HL-60 (cell line): ENCODE results near the gene CD37.

Source experiments
- DNase-seq, 2 experiments: peaks; one replicate each; pipeline ENCODE4 v3.0.0-alpha.2; 2010 to 2020; ENCODE audit warnings: low read depth in 1 of 2, low spot score in 1 of 2
- H3K27ac ChIP-seq: fragments of 250-450 bp; sonication (Bioruptor Pico); replicated peaks from 2 replicates; pipeline ENCODE4 v1.5.1; 2020; ENCODE audit warnings: mild to moderate bottlenecking, moderate library complexity
- H3K27me3 ChIP-seq: fragments of 250-450 bp; sonication (Bioruptor Pico); 2 replicates; pipeline ENCODE4 v1.5.1; 2021; ENCODE audit warnings: mild to moderate bottlenecking, moderate library complexity; ENCODE audit not compliant: insufficient read depth, poor library complexity, severe bottlenecking
- H3K4me3 ChIP-seq: replicated peaks from 2 replicates; pipeline ENCODE4 v1.5.1; 2011; ENCODE audit warnings: mild to moderate bottlenecking, control low read depth, low read length; ENCODE audit not compliant: insufficient read depth
- GABPA ChIP-seq: IDR thresholded peaks from 2 replicates; pipeline ENCODE4 v1.6.1; 2012; ENCODE audit warnings: low read depth
- POLR2AphosphoS5 ChIP-seq: IDR thresholded peaks from 2 replicates; pipeline ENCODE4 v1.6.1; 2012; ENCODE audit warnings: low read depth
- SPI1 ChIP-seq: IDR thresholded peaks from 2 replicates; pipeline ENCODE4 v1.6.1; 2012; ENCODE audit warnings: low read depth, mild to moderate bottlenecking, borderline replicate concordance
- TF ChIP-seq, protein P1 (sequence below): IDR thresholded peaks from 2 replicates; pipeline ENCODE4 v1.6.1; 2012; ENCODE audit warnings: low read depth; ENCODE audit not compliant: insufficient replicate concordance
- TF ChIP-seq, protein P2 (sequence below): IDR thresholded peaks from one replicate; pipeline ENCODE4 v1.5.1; 2011; ENCODE audit warnings: low read length, control low read depth, inconsistent platforms; ENCODE audit not compliant: insufficient read depth

The CD37 gene

DNA sequence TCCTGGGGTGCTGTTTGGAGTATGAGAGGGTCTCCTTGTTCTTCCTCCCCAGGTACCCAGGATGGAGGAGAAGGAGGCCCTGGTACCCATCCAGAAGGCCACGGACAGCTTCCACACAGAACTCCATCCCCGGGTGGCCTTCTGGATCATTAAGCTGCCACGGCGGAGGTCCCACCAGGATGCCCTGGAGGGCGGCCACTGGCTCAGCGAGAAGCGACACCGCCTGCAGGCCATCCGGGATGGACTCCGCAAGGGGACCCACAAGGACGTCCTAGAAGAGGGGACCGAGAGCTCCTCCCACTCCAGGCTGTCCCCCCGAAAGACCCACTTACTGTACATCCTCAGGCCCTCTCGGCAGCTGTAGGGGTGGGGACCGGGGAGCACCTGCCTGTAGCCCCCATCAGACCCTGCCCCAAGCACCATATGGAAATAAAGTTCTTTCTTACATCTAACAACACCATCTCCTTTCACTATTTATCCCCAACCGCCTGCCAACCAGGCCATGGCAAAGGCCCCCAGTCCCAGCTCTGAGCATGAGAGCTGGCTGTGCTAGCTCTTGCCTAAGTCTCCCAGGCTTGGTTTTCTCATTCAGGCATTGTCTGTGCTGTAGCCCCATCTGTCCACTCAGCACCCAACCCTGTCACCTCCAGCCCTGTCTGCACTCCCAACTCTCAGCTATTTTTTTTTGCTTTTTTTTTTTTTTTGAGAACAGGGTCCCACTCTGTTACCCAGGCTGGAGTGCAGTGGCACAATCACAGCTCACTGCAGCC is 39.6 kb downstream of the CD37 start:
- H3K27ac ChIP-seq, result no peak overlapping the region
- DNase-seq, result no peak
- H3K4me3 ChIP-seq, result no peak overlapping the region
- TF ChIP-seq, protein P1, sequence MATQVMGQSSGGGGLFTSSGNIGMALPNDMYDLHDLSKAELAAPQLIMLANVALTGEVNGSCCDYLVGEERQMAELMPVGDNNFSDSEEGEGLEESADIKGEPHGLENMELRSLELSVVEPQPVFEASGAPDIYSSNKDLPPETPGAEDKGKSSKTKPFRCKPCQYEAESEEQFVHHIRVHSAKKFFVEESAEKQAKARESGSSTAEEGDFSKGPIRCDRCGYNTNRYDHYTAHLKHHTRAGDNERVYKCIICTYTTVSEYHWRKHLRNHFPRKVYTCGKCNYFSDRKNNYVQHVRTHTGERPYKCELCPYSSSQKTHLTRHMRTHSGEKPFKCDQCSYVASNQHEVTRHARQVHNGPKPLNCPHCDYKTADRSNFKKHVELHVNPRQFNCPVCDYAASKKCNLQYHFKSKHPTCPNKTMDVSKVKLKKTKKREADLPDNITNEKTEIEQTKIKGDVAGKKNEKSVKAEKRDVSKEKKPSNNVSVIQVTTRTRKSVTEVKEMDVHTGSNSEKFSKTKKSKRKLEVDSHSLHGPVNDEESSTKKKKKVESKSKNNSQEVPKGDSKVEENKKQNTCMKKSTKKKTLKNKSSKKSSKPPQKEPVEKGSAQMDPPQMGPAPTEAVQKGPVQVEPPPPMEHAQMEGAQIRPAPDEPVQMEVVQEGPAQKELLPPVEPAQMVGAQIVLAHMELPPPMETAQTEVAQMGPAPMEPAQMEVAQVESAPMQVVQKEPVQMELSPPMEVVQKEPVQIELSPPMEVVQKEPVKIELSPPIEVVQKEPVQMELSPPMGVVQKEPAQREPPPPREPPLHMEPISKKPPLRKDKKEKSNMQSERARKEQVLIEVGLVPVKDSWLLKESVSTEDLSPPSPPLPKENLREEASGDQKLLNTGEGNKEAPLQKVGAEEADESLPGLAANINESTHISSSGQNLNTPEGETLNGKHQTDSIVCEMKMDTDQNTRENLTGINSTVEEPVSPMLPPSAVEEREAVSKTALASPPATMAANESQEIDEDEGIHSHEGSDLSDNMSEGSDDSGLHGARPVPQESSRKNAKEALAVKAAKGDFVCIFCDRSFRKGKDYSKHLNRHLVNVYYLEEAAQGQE, result no peak
- TF ChIP-seq POLR2AphosphoS5, result no peak
- no peak for TF ChIP-seq GABPA
- TF ChIP-seq, protein P2, sequence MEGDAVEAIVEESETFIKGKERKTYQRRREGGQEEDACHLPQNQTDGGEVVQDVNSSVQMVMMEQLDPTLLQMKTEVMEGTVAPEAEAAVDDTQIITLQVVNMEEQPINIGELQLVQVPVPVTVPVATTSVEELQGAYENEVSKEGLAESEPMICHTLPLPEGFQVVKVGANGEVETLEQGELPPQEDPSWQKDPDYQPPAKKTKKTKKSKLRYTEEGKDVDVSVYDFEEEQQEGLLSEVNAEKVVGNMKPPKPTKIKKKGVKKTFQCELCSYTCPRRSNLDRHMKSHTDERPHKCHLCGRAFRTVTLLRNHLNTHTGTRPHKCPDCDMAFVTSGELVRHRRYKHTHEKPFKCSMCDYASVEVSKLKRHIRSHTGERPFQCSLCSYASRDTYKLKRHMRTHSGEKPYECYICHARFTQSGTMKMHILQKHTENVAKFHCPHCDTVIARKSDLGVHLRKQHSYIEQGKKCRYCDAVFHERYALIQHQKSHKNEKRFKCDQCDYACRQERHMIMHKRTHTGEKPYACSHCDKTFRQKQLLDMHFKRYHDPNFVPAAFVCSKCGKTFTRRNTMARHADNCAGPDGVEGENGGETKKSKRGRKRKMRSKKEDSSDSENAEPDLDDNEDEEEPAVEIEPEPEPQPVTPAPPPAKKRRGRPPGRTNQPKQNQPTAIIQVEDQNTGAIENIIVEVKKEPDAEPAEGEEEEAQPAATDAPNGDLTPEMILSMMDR, result no peak
- TF ChIP-seq SPI1, result no peak
- no peaks in the 10 kb centered on the region for H3K27me3 ChIP-seq

DNA sequence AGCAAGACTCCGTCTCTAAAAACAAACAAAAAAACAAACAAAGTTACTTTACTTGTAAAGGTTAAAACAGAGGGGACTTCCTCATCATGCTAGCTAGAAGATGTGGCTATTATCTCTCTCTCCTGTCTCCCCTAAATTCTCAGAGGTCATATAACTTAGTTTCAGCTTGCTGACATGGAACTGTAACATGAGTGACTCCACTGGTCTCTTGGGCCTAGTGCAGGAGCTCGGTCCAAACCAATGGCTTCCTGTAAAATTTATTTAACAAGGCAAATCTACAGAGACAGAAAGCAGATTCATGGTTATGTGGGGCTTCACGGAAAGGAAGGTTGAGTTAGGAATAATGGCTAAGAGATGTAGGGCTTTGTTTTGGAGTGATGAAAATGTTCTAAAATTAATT is 43.3 kb downstream of the CD37 start:
- H3K27me3 ChIP-seq, result no peaks in the 10 kb centered on the region
- DNase-seq, result no peak
- TF ChIP-seq GABPA, result no peak
- TF ChIP-seq SPI1, result no peak
- TF ChIP-seq, protein P1, result no peak
- TF ChIP-seq POLR2AphosphoS5, result no peak
- TF ChIP-seq, protein P2, result no peak
- H3K27ac ChIP-seq, result no peak overlapping the region
- H3K4me3 ChIP-seq, result no peak overlapping the region

GRCh38 chr19:49380391-49380790 is 45.2 kb downstream of the CD37 start:
- Histone ChIP-seq H3K4me3 (no peak overlapping the region), H3K27ac (no peak overlapping the region), H3K27me3 (no peaks in the 10 kb centered on the region)
- no peak for DNase-seq
- TF ChIP-seq, protein P1, result no peak
- TF ChIP-seq, protein P2, result no peak
- TF ChIP-seq GABPA, result no peak
- TF ChIP-seq POLR2AphosphoS5, result no peak
- TF ChIP-seq SPI1, result no peak
